ENCODE results near the gene PDE9A. TPM values are rescaled to one million over a fixed set of nuclear protein-coding genes. Genes with fewer than 3 reads are reported as not detected.

Gene PDE9A
- total RNA-seq, 1 experiment from 2014 or later = 31.9 TPM

GRCh38 chr21:42793774-42794173 lies 140.4 kb downstream of the PDE9A start:
- peaks cover 2% of the 10 kb centered on the region; the same call in 1 of the 2 replicates for H3K4me1 ChIP-seq (ENCODE audit: insufficient read depth, low read length)
- H3K4me2 ChIP-seq (ENCODE audit: insufficient read depth, insufficient read length, low read length) = no peak overlapping the region
- H3K36me3 Mint-ChIP-seq (ENCODE audit: insufficient read depth in 1 of 3, low read depth in 3 of 3) = no peaks in the 10 kb centered on the region
- H2BK5ac ChIP-seq (ENCODE audit: insufficient read length, low read length) = no peak overlapping the region
- no peak overlapping the region for H3K18ac ChIP-seq (ENCODE audit: insufficient read length, low read depth, low read length)
- no peak overlapping the region for H2AFZ ChIP-seq (ENCODE audit: low read length)
- DNase-seq = no peak
- H3K9me3 ChIP-seq (ENCODE audit: control insufficient read depth, low read depth, low read length) = no peaks in the 10 kb centered on the region
- H3K56ac ChIP-seq (ENCODE audit: insufficient read length, low read depth, low read length) = no peak overlapping the region
- H3K9ac ChIP-seq (ENCODE audit: extremely low read depth, insufficient read length, low read length) = no peak overlapping the region
- H3K79me2 ChIP-seq (ENCODE audit: insufficient read depth, low read length) = no peaks in the 10 kb centered on the region
- no peak overlapping the region for H2AK5ac ChIP-seq (ENCODE audit: insufficient read length, low read length)
- H4K5ac ChIP-seq (ENCODE audit: insufficient read length, low read depth, low read length) = no peak overlapping the region
- no peak overlapping the region for H4K91ac ChIP-seq (ENCODE audit: insufficient read length, low read depth, low read length)
- no peak overlapping the region for H2BK20ac ChIP-seq (ENCODE audit: low read depth, low read length, poor library complexity, severe bottlenecking)
- no peaks in the 10 kb centered on the region for H4K20me1 ChIP-seq (ENCODE audit: control insufficient read depth, insufficient read depth, insufficient read length)
- H3K4ac ChIP-seq (ENCODE audit: low read depth, low read length) = no peak overlapping the region
- no peak overlapping the region; the same call in 1 of the 2 replicates for H3K14ac ChIP-seq (ENCODE audit: insufficient read depth, low read length)
- no peak overlapping the region for H2BK15ac ChIP-seq (ENCODE audit: low read depth, low read length)
- no CpG with 5 or more reads among the region's 7 CpGs for WGBS (ENCODE audit: extremely low coverage, insufficient read length, low lambda C conversion rate)
- TF ChIP-seq CTCF (conservative IDR thresholded peaks at IDR 0.05) = no peak
- H3K79me1 ChIP-seq (ENCODE audit: insufficient read depth, low read depth, low read length, poor library complexity, severe bottlenecking) = no peaks in the 10 kb centered on the region
- no peak overlapping the region for H3K23ac ChIP-seq (ENCODE audit: insufficient read length, low read depth, low read length)
- no peak overlapping the region for H3K27ac ChIP-seq (ENCODE audit: insufficient read length, low read depth, low read length)
- peaks cover 38 to 46% of the 10 kb centered on the region in 2 experiments for H3K4me1 Mint-ChIP-seq
- peak overlapping the region in 1 of 3 experiments; percentile 51; a peak in 2 of 7 replicates for H3K27ac Mint-ChIP-seq
- H2BK12ac ChIP-seq (ENCODE audit: insufficient read length, low read depth, low read length) = no peak overlapping the region
- no peak overlapping the region for H3T11ph ChIP-seq (ENCODE audit: low read length)
- no peaks in the 10 kb centered on the region for H3K27me3 ChIP-seq (ENCODE audit: insufficient read depth, low read length)
- H3K27me3 Mint-ChIP-seq (ENCODE audit: low read depth) = peaks cover 3% of the 10 kb centered on the region; the same call in 1 of the 2 replicates
- no peak overlapping the region for H4K8ac ChIP-seq (replicated peaks; ENCODE audit: insufficient read length, low read depth, low read length)
- H3K4me3 Mint-ChIP-seq = peak overlapping the region in 1 of 2 experiments; percentile 23; a peak in 2 of 5 replicates
- no peaks in the 10 kb centered on the region; a peak in 1 of 5 replicates for H3K9me3 Mint-ChIP-seq
- no peak overlapping the region for H2BK120ac ChIP-seq (ENCODE audit: low read depth, low read length, poor library complexity, severe bottlenecking)
- no peaks in the 10 kb centered on the region for H3K23me2 ChIP-seq (ENCODE audit: insufficient read length, low read depth, low read length, poor library complexity, severe bottlenecking)
